ENCODE results near the gene DHRS2. TPM values are rescaled to one million over a fixed set of nuclear protein-coding genes. Genes with fewer than 3 reads are reported as not detected.
A peak's percentile ranks its signal among the peaks of the same experiment; 100 is the strongest.

The DHRS2 gene
- total and polyA plus RNA-seq, 2 of the 13 experiments (the other 11 are each of a cell fraction or from before 2014, with no cell fraction given): 1,621 to 3,021 TPM

GRCh38 chr14:23602181-23603095, 33.7 kb upstream of the DHRS2 start (continued):
- TF ChIP-seq GLMP (CRISPR knock-in tag; IDR thresholded peaks at IDR 0.05; ENCODE audit: borderline replicate concordance): no peak
- no peak for TF ChIP-seq ZNF7 (CRISPR knock-in tag; IDR thresholded peaks at IDR 0.05)
- peak; percentile 64; the same call in 1 of the 2 replicates for TF ChIP-seq MYPOP (CRISPR knock-in tag; IDR thresholded peaks at IDR 0.05)
- TF ChIP-seq TFDP2 (CRISPR knock-in tag; IDR thresholded peaks at IDR 0.05): no peak
- peak; percentile 86 for TF ChIP-seq DPF2 (CRISPR knock-in tag; IDR thresholded peaks at IDR 0.05; ENCODE audit: borderline replicate concordance, low read depth)
- TF ChIP-seq KDM5B (CRISPR knock-in tag; IDR thresholded peaks at IDR 0.05; ENCODE audit: borderline replicate concordance): peak; percentile 76
- peak; percentile 6; the same call in 1 of the 2 replicates for TF ChIP-seq JUNB (CRISPR knock-in tag; IDR thresholded peaks at IDR 0.05; ENCODE audit: borderline replicate concordance)
- no peak; the same call in 1 of the 2 replicates for TF ChIP-seq USF2 (IDR thresholded peaks at IDR 0.05; ENCODE audit: low read depth, low read length)
- no peak for TF ChIP-seq USF2 (CRISPR knock-in tag; IDR thresholded peaks at IDR 0.05; ENCODE audit: borderline replicate concordance)
- no peak for TF ChIP-seq ZSCAN20 (CRISPR knock-in tag; IDR thresholded peaks at IDR 0.05; ENCODE audit: borderline replicate concordance)
- peak; percentile 38; the same call in 1 of the 2 replicates for TF ChIP-seq ZNF563 (CRISPR knock-in tag; IDR thresholded peaks at IDR 0.05)
- no peak for TF ChIP-seq HDAC6 (IDR thresholded peaks at IDR 0.05; ENCODE audit: low read depth, low read length)
- TF ChIP-seq ZMAT3 (CRISPR knock-in tag; conservative IDR thresholded peaks at IDR 0.05): peak; percentile 73
- TF ChIP-seq SOX6 (IDR thresholded peaks at IDR 0.05): no peak
- peak; percentile 86 for TF ChIP-seq SOX6 (CRISPR knock-in tag; IDR thresholded peaks at IDR 0.05)
- TF ChIP-seq ZNF782 (CRISPR knock-in tag; IDR thresholded peaks at IDR 0.05; ENCODE audit: borderline replicate concordance): no peak
- TF ChIP-seq CEBPG (CRISPR knock-in tag; IDR thresholded peaks at IDR 0.05): peak; percentile 53
- peak; percentile 88 for TF ChIP-seq NCOA2 (CRISPR knock-in tag; IDR thresholded peaks at IDR 0.05)
- TF ChIP-seq ZNF704 (CRISPR knock-in tag; IDR thresholded peaks at IDR 0.05; ENCODE audit: borderline replicate concordance): no peak
- peak; percentile 91 for TF ChIP-seq TCF7 (IDR thresholded peaks at IDR 0.05; ENCODE audit: low read depth)
- peak; percentile 57 for TF ChIP-seq KAT7 (CRISPR knock-in tag; IDR thresholded peaks at IDR 0.05; ENCODE audit: borderline replicate concordance)
- TF ChIP-seq HMG20A (CRISPR knock-in tag; IDR thresholded peaks at IDR 0.05; ENCODE audit: borderline replicate concordance): peak; percentile 88; the same call in 1 of the 2 replicates
- peak; percentile 75 for TF ChIP-seq SIX4 (CRISPR knock-in tag; IDR thresholded peaks at IDR 0.05)
- no peak for TF ChIP-seq ZNF850 (CRISPR knock-in tag; conservative IDR thresholded peaks at IDR 0.05)

All from HepG2 (cell line).